HL-60 (cell line): ENCODE data around the gene MSI2.

Experiments
- CTCF ChIP-seq: IDR thresholded peaks from one replicate; pipeline ENCODE4 v1.5.1; 2011; ENCODE audit warnings: low read length, control low read depth, inconsistent platforms; ENCODE audit not compliant: insufficient read depth
- GABPA ChIP-seq: IDR thresholded peaks from 2 replicates; pipeline ENCODE4 v1.6.1; 2012; ENCODE audit warnings: low read depth
- POLR2AphosphoS5 ChIP-seq: IDR thresholded peaks from 2 replicates; pipeline ENCODE4 v1.6.1; 2012; ENCODE audit warnings: low read depth
- SPI1 ChIP-seq: IDR thresholded peaks from 2 replicates; pipeline ENCODE4 v1.6.1; 2012; ENCODE audit warnings: low read depth, mild to moderate bottlenecking, borderline replicate concordance
- TF ChIP-seq, protein P1 (sequence below): IDR thresholded peaks from 2 replicates; pipeline ENCODE4 v1.6.1; 2012; ENCODE audit warnings: low read depth; ENCODE audit not compliant: insufficient replicate concordance

GRCh38 chr17:57423541-57423940 is 167.2 kb downstream of the MSI2 start:
- TF ChIP-seq POLR2AphosphoS5 (no peak), CTCF (no peak), GABPA (no peak), SPI1 (no peak)
- TF ChIP-seq, protein P1, sequence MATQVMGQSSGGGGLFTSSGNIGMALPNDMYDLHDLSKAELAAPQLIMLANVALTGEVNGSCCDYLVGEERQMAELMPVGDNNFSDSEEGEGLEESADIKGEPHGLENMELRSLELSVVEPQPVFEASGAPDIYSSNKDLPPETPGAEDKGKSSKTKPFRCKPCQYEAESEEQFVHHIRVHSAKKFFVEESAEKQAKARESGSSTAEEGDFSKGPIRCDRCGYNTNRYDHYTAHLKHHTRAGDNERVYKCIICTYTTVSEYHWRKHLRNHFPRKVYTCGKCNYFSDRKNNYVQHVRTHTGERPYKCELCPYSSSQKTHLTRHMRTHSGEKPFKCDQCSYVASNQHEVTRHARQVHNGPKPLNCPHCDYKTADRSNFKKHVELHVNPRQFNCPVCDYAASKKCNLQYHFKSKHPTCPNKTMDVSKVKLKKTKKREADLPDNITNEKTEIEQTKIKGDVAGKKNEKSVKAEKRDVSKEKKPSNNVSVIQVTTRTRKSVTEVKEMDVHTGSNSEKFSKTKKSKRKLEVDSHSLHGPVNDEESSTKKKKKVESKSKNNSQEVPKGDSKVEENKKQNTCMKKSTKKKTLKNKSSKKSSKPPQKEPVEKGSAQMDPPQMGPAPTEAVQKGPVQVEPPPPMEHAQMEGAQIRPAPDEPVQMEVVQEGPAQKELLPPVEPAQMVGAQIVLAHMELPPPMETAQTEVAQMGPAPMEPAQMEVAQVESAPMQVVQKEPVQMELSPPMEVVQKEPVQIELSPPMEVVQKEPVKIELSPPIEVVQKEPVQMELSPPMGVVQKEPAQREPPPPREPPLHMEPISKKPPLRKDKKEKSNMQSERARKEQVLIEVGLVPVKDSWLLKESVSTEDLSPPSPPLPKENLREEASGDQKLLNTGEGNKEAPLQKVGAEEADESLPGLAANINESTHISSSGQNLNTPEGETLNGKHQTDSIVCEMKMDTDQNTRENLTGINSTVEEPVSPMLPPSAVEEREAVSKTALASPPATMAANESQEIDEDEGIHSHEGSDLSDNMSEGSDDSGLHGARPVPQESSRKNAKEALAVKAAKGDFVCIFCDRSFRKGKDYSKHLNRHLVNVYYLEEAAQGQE = no peak
